ENCODE measurements around the gene TTC3.
"Not testable (repeated sequence)": the region's sequence is repeated elsewhere in the genome, so short reads cannot be mapped to it uniquely, and the experiment has no call there.

The TTC3 gene

DNA sequence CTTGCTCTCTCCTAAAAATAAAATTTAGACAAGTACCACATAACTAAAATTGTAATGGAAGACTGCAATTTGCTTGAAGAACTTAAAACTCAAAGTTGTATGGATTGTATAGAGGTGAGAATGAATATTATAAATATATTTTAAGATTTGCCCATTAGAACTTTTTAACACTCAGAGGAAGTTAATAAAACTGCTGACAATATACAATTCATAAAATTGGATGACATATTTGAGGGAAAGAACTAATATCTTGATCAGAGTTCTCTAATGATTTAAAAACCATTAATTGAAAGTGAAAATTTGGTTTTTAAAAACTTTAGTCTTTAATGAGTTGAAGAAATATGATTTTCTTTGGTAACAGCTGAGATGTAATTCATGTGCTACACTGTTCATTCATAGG lies 20.9 kb downstream of the TTC3 start:
- DNase-seq (ENCODE audit: low read depth), result no peak
- no peak overlapping the region for H3K4me3 ChIP-seq (ENCODE audit: low read length)
- TF ChIP-seq, protein P1, sequence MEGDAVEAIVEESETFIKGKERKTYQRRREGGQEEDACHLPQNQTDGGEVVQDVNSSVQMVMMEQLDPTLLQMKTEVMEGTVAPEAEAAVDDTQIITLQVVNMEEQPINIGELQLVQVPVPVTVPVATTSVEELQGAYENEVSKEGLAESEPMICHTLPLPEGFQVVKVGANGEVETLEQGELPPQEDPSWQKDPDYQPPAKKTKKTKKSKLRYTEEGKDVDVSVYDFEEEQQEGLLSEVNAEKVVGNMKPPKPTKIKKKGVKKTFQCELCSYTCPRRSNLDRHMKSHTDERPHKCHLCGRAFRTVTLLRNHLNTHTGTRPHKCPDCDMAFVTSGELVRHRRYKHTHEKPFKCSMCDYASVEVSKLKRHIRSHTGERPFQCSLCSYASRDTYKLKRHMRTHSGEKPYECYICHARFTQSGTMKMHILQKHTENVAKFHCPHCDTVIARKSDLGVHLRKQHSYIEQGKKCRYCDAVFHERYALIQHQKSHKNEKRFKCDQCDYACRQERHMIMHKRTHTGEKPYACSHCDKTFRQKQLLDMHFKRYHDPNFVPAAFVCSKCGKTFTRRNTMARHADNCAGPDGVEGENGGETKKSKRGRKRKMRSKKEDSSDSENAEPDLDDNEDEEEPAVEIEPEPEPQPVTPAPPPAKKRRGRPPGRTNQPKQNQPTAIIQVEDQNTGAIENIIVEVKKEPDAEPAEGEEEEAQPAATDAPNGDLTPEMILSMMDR (conservative IDR thresholded peaks at IDR 0.05; ENCODE audit: low read depth, low read length), result no peak

DNA sequence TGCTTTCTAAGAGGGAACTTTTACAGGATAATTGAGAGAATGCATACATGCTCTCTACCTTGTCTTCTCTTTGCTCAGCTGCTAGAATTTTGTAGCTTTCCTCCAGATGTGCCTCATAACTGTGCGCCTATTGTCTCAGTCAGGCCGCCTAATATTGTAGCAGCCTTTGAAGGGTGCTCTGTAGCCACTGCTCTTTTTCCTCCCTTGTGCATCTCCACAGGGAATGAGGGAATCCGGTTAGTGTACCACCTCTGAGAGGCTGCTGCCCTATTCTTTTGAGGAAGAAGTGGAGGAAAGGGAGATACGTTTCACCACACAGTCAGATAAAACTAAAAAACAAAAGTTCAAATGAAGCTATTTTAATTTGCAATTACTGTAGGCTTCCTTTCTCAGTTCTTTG lies 22.8 kb downstream of the TTC3 start:
- DNase-seq (ENCODE audit: low read depth), result no peak
- no peak overlapping the region for H3K4me3 ChIP-seq (ENCODE audit: low read length)
- TF ChIP-seq, protein P1 (conservative IDR thresholded peaks at IDR 0.05; ENCODE audit: low read depth, low read length), result no peak

DNA sequence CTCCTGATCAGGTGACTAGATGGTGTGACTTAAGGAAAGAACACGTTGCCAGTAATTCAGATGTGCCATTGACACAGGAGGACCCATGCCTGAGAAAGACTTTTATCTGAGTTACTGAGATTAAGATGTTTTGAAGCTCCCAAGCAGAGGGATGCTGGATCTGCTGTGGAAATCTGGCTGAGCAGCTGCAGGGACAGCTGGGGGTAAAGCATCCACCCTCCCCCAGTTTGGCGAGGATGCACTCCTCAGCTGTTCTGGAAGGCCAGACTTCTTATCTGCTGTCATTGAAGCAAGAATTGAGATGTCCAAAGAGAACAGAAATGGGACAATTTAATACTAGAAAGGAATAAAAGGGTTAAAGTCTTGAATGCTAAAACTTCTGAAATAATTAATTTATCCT lies 25.7 kb downstream of the TTC3 start:
- TF ChIP-seq, protein P1 (conservative IDR thresholded peaks at IDR 0.05; ENCODE audit: low read depth, low read length), result no peak
- no peak overlapping the region for H3K4me3 ChIP-seq (ENCODE audit: low read length)
- DNase-seq (ENCODE audit: low read depth), result no peak

DNA sequence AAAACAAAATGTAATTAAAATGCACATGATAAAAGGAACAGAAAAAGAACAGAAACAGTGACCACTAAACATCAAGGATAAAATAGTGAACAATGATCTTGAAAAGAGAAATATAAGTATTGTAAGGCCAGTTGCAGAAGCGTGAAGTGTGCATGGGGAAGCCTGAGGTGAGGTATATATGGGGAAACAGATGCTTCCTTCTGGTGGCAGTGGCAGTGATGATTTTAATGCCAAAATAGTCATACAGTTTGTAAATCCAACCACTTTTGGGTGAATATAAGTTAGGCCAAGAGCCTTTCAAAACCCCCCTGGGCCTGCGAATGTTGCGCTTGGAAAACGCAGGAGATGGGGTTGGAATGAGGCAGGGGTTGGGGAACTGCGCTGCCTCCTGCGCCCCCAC lies 27.3 kb downstream of the TTC3 start:
- TF ChIP-seq, protein P1 (conservative IDR thresholded peaks at IDR 0.05; ENCODE audit: low read depth, low read length), result no peak
- DNase-seq (ENCODE audit: low read depth), result no peak
- H3K4me3 ChIP-seq (ENCODE audit: low read length), result no peak overlapping the region

DNA sequence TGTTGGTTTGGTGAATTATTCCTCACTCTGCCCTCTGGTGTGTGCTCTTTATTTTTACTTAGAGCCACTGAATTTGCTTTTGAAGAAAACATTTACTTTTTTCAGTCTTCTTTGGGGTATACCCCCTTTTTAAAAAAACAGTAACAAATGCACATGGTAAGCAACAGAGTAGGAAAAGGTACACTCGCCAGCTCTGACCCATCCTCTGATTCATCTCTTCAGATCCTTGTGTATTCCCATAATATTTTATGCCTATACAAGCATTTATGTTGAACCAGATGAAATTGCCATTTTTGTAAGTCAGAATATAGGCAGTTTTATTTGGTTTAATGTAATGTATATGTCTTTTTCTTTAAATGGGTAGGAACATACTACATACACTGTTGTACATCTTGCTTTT lies 28.3 kb downstream of the TTC3 start:
- DNase-seq (ENCODE audit: low read depth), result no peak
- no peak overlapping the region for H3K4me3 ChIP-seq (ENCODE audit: low read length)
- TF ChIP-seq, protein P1 (conservative IDR thresholded peaks at IDR 0.05; ENCODE audit: low read depth, low read length), result no peak

- not testable (repeated sequence) for DNase-seq (ENCODE audit: low read depth); H3K4me3 ChIP-seq (ENCODE audit: low read length)
Observed at GRCh38 chr21:37102746-37103145, 29.7 kb downstream of the TTC3 start.

DNA sequence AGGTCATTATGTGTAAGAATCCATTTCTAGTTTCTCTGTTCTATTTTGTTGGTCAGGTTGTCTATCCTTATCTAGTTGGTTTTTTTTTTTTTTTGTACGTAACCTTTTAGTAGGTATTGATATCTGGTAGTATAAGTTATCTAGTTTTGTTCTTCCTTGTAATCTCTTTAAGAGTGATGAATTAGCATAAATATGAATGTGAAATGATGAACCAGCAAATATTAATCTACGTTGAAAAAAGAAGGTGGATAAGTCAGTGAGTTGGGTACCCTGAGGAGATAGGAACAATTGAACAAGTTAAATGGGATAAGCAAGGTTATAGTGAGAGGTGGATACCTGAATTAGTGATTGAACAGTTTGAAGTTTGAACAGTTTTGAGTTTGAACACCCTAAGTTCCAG lies 33.9 kb downstream of the TTC3 start:
- no peak for DNase-seq (ENCODE audit: low read depth)
- H3K4me3 ChIP-seq (ENCODE audit: low read length), result no peak overlapping the region
- TF ChIP-seq, protein P1 (conservative IDR thresholded peaks at IDR 0.05; ENCODE audit: low read depth, low read length), result no peak

DNA sequence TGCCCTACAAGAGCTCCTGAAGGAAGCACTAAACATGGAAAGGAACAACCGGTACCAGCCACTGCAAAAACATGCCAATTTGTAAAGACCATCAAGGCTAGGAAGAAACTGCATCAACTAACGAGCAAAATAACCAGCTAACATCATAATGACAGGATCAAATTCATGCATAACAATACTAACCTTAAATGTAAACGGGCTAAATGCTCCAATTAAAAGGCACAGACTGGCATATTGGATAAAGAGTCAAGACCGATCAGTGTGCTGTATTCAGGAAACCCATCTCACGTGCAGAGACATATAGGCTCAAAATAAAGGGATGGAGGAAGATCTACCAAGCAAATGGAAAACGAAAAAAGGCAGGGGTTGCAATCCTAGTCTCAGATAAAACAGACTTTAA lies 38.0 kb downstream of the TTC3 start:
- DNase-seq (ENCODE audit: low read depth); H3K4me3 ChIP-seq (ENCODE audit: low read length): not testable (repeated sequence)

DNA sequence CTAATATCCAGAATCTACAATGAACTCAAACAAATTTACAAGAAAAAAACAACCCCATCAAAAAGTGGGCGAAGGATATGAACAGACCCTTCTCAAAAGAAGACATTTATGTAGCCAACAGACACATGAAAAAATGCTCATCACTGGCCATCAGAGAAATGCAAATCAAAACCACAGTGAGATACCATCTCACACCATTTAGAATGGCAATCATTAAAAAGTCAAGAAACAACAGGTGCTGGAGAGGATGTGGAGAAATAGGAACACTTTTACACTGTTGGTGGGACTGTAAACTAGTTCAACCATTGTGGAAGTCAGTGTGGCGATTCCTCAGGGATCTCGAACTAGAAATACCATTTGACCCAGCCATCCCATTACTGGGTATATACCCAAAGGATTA lies 41.2 kb downstream of the TTC3 start:
- H3K4me3 ChIP-seq (ENCODE audit: low read length); DNase-seq (ENCODE audit: low read depth): not testable (repeated sequence)

DNA sequence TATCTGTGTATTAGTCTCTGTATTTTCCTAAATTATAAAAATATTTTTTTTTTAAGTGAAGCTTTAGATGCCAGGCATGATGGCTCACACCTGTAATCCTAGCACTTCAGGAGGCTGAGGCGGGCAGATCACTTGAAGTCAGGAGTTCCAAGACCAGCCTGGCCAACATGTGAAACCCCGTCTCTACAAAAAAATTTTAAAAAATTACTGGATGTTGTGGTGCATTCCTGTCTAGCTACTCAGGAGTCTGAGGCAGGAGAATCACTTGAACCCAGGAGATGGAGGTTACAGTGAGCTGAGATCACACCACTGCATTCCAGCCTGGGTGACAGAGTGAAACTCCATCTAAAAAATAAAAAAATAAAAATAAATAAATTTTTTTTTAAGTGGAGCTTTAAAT lies 43.4 kb downstream of the TTC3 start:
- DNase-seq (ENCODE audit: low read depth), result not testable (repeated sequence)

More for the DNA sequence above, 43.4 kb downstream of the TTC3 start:
- H3K4me3 ChIP-seq (ENCODE audit: low read length), result not testable (repeated sequence)
